NCI-H2107 (cell line): ENCODE measurements around the gene GALNT16.
A peak's percentile ranks its signal among the peaks of the same experiment; 100 is the strongest.

Experiments used
- DNase-seq: peaks from one replicate; lab custom pipeline; 2025; lab: John Stamatoyannopoulos, UW

GALNT16 gene

DNA sequence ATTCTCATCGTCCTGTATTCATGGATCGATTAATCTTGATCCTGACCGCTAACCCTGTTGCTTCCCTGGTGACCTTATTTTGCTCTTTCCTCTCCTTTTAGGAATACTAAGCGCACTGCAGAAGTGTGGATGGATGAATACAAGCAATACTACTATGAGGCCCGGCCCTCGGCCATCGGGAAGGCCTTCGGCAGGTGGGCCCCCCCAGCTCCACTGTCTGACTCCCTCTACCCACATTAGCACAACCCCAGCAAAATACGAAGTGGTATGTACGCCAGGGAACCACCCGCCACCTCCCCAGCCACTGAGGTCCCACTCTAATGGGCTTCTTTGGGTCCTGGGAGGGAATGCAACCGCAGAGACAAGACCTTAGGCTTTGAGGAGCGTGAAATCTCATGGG, 79.5 kb downstream of the GALNT16 start:
- no peak for DNase-seq

- DNase-seq: no peak
These were observed 83.1 kb downstream of the GALNT16 start for GRCh38 chr14:69342928-69343525.

GRCh38 chr14:69344171-69344570, 84.2 kb downstream of the GALNT16 start:
- DNase-seq: no peak

DNA sequence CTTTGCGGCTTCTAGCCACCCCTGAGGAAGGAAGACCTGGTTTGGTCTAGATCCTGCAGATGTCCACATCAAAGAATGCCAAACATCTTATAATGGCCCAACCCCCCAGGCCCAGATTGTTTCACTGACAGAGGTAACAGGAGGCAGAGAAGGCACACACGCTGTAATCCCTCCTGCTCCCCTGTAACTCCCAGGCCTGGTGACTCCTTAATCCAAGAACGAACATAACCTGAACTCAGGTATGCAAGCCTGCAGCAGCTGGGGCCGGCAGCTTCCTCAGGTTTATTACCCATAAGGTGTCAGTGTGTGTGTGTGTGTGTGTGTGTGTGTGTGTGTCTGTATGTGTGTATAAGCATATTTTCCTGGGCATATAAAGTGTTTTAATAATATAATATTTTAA, 85.4 kb downstream of the GALNT16 start:
- no peak for DNase-seq

- DNase-seq: no peak
These were observed 86.8 kb downstream of the GALNT16 start for GRCh38 chr14:69346710-69347109.

DNA sequence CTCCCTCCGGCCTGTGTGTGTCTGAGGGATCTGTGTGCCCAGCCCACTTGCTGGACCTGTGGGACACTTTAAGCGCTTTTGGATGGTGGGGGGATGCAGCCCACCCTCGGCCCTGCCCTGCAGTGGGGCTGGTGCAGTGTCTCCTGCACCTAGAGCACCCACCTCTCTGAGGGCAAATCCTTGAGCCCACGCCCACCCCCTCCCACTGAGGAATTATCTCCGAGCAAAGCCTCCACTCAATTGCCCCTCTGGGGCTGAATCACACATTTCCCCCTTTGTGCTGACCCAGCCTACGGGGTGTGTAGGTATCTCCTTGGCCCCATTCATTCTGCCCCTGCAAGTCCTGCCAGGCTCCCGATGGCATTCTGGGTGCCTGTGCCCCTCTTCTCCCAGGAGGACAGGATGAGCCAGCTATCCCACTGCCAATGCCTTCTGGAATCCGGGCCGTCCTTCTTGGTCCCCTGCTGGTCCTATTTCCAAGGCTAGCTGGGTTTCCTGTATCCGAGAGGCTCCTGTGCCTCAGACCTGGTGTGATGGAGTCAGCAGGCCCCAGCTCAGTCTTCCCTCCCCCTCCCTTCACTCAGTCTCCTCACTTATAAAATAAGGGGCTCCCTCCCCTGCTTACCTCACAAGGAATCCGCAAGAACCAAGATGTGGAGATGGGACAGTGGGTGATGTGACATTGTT, 89.3 kb downstream of the GALNT16 start:
- no peak for DNase-seq

DNA sequence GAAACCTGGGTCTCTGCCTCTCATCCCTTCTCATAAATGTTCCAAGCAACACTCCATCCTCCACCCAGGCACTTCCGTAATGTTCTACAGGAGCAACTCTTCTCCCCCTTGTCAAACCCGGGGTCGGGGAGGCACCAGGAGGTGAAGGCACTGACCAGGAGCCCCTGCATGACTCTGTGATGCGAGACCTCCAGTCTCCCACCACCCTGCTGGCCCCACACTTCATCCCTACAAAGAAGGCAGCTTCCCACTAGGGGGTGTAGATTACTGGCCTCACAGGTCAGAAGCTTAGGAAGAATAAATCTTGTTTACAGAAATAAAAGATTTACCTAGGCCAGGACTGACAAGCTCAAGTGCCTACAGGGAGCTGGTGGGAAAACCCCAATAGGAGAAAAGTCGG, 90.9 kb downstream of the GALNT16 start:
- no peak for DNase-seq

- DNase-seq: no peak
These were observed 91.4 kb downstream of the GALNT16 start for GRCh38 chr14:69351385-69351784.

DNA sequence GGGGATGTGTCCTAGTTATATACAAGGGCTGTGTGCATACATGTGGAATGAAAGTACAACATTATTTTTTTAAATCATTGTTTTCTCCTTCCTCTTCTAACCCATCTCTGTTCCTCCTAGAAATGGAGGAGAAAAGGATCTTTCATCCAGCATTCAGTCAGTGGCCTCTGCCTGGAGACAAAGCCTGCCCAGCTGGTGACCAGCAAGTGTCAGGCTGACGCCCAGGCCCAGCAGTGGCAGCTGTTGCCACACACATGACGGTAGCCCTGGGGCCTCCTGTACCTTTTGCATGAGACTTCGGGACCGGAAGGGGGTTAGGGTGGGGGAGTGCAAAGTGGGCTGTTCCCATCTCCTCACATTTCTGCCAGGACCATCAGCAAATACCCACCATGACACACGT, 92.0 kb downstream of the GALNT16 start:
- DNase-seq: no peak

- no peak for DNase-seq
These were observed 93.2 kb downstream of the GALNT16 start for GRCh38 chr14:69353168-69353567.

DNA sequence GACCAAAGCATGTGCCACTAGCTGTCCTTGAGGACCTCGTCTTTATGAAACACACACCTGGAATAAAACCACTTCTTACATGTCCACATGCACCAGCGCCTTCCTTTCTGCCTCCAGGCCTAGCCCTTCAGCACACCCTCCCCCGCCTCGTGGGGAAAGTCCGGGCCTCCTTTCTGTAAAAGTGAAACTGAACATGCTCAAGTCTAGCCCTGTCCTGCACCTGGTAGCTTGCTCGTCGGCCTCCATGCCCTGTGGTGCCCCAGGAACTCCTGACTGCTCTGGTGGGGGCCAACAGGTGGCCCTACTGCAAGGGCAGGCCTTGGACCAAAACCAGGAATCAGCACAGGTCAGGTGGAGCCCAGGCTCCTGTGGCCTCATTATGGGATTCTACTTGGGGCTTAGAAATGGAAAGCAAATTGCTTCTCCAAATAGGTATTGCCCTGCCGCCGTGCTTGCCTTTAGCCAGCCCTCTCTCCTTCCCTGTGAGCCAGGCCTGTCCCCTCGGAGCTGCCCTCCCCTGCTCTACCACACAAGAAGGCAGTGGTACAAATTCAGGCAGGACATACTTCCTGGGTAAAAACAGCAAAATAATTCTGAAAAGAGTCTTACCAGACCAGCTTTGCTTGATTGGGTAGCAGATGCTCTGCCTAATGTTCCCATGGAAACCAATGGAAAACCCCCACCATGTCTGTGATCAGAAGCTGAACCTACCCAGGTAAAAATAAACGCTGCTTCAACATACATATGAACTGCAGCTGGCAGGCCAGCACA, 94.6 kb downstream of the GALNT16 start:
- DNase-seq: peak; percentile 65

DNA sequence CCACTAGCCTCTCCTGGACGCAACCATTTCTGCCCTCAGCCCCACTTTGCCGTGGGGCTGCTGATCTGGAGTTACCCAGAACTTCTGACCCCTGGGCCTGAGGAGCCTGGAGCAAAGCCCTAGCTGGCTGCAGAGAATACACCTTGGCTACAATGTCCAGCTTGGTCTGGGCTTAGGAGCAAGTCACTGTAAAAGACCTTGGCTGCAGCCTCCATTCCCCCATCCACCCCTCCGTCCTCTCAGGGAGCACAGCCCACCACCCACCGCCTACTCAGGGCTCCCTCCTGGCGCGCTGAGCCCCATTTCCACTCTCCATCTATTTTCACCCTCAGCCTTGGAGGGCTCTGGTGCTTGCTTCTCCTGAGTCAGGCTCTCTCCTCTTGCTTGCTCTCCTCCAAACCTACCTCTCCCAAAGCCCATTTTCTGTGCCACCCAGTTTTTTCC, 95.2 kb downstream of the GALNT16 start:
- no peak for DNase-seq

GRCh38 chr14:69355607-69356281, 95.8 kb downstream of the GALNT16 start:
- no peak for DNase-seq

- DNase-seq: no peak
These were observed 97.1 kb downstream of the GALNT16 start for GRCh38 chr14:69356903-69357543.

- no peak for DNase-seq
These were observed 97.7 kb downstream of the GALNT16 start for GRCh38 chr14:69357544-69358200.

- peak; percentile 51 for DNase-seq
These were observed 98.4 kb downstream of the GALNT16 start for GRCh38 chr14:69358233-69358963.

GRCh38 chr14:69358966-69359365, 99.0 kb downstream of the GALNT16 start:
- no peak for DNase-seq

DNA sequence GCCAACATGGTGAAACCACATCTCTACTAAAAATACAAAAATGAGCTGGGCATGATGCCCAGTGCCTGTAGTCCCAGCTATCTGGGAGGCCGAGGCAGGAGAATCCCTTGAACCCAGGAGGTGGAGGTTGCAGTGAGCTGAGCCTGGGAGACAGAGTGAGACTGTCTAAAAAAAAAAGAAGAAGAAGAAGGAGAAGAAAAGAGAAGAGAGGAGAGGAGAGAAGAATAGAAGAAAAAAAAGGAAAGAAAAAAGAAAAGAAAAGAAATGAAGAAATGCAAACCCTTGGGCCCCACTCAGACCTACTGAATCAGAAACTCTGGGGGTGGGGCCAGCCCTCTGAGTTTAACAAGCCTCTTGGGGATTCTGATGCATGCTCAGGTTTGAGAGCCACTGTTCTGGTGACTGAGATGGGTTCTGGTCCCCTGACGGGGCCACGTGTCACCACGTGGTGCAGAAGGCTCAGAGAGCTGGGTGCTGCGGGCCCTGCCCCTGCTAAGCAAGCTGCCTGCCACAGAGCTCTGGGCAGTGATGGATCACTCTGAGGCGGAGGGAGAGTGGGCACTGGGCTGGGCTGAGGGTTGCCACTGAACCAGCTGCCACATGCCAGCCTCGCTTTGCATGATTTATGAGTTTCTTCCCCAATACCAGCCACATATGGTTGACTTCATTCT, 100.6 kb downstream of the GALNT16 start:
- DNase-seq: no peak

GRCh38 chr14:69363055-69363454, 103.1 kb downstream of the GALNT16 start:
- DNase-seq: no peak

DNA sequence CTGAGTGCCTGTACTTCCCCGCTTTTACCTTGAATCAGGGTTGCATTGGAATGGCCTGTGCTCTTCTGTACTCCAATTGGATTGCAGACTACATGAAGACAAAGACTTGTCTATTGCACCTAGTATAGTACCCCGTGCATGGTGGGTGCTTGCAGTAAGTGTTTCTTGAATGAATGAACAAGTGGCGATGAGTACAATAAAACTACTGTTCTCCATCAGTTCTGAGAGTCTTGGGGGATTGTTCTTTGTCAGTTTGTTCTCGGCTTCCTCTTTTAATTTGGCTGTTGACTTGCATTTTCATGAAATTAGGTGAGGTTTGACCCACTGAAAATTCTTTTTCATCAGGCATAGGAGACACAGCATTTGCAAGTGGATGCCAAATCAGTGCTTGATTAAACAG, 104.0 kb downstream of the GALNT16 start:
- DNase-seq: no peak
